Measurements from ENCODE around the gene DEFB124. TPM values are rescaled to one million over a fixed set of nuclear protein-coding genes. Genes with fewer than 3 reads are reported as not detected.

Gene DEFB124
- total and polyA plus RNA-seq, 2 of the 8 experiments (the other 6 are each of a cell fraction or from before 2014, with no cell fraction given), result not detected

DNA sequence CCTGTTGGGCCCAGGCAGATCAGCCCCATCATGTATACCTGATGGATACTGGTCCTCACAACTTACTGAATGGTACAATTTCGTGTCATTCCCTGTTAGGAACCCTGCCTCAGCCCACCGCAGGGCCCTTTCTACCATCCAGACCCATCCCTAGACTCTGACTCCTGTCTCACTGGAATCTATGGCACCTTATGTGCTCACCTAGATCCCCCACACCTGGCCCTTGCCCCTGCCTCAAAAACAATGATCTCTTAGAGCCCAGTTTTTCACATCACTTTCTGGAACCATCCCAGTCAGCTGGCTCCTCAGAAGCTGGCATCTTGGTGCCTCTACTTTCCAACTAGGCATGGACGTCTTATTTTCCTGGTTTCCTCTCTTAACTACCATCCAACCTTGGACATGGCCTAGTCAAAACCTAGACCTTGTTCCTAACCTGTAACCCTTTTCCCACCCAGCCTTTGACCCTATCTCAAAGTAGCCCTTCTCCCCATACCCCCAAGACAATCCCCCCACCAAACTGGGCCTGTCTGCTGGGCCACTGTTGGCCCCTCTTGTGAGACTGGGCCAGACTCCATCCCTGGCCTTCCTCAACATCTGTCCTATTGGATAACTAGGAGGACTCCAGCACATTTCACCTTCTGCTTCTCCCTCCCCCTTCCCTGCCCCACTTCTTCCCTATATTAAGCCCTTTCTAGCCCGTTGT is 40.3 kb upstream of the DEFB124 start:
- ChIA-PET CTCF (ENCODE audit: partially characterized antibody) (interaction anchor here (0.8 to 2.1 kb wide), 3 partner anchors 12 to 98 kb away, joined by 3 to 6 read pairs (median 5); no protein-coding TSS in a partner anchor), POLR2A (ENCODE audit: partially characterized antibody) (interaction anchor here (1.0 to 2.5 kb wide), 2 partner anchors 13 to 90 kb away, joined by 3 to 5 read pairs; partner anchors contain the start of gene ID1)
- TF ChIP-seq SP2 (IDR thresholded peaks at IDR 0.05; ENCODE audit: low read length) (no peak), EGR1 (IDR thresholded peaks at IDR 0.05; ENCODE audit: borderline replicate concordance, low read depth, low read length) (no peak), SP4 (IDR thresholded peaks at IDR 0.05; ENCODE audit: low read length) (no peak), FOSL1 (IDR thresholded peaks at IDR 0.05; ENCODE audit: insufficient read depth, low read depth, low read length) (no peak), POU5F1 (IDR thresholded peaks at IDR 0.05; ENCODE audit: low read depth, low read length) (no peak), SIX5 (IDR thresholded peaks at IDR 0.05; ENCODE audit: low read depth, low read length) (no peak), JUND (IDR thresholded peaks at IDR 0.05; ENCODE audit: low read length) (no peak), RBBP5 (IDR thresholded peaks at IDR 0.05; ENCODE audit: borderline replicate concordance, low read depth, low read length) (no peak)
- TF ChIP-seq, protein P1, sequence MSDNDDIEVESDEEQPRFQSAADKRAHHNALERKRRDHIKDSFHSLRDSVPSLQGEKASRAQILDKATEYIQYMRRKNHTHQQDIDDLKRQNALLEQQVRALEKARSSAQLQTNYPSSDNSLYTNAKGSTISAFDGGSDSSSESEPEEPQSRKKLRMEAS (IDR thresholded peaks at IDR 0.05), result no peak
- Histone ChIP-seq H3K79me1 (ENCODE audit: low read depth, low read length) (peaks cover 10% of the 10 kb centered on the region), H2BK12ac (ENCODE audit: low read depth, low read length) (no peak overlapping the region), H2BK20ac (ENCODE audit: low read length) (no peak overlapping the region), H3K79me2 (ENCODE audit: control insufficient read depth in 1 of 2, insufficient read depth in 2 of 2, low read length in 2 of 2) (peaks cover 7 to 41% of the 10 kb centered on the region in 2 experiments), H3K36me3 (ENCODE audit: control insufficient read depth in 2 of 4, insufficient read depth in 4 of 4, low read length in 3 of 4) (peaks cover 0 to 2% (median 0%) of the 10 kb centered on the region in 4 experiments; a peak in 2 of 8 replicates), H3K23ac (ENCODE audit: insufficient read length) (no peak overlapping the region), H3K4me1 (replicated peaks in 1 of 4; ENCODE audit: control insufficient read depth in 3 of 4, insufficient read depth in 4 of 4, low read length in 3 of 4) (peaks cover 0 to 15% (median 7%) of the 10 kb centered on the region in 4 experiments; a peak in 4 of 7 replicates), H3K14ac (ENCODE audit: insufficient read length) (no peak overlapping the region), H3K18ac (ENCODE audit: extremely low read depth, low read length) (no peak overlapping the region), H3K9ac (replicated peaks in 1 of 4; ENCODE audit: extremely low read depth in 1 of 4, low read depth in 3 of 4, low read length in 3 of 4) (peak overlapping the region; percentile 84 to 98 (median 92); a peak in 6 of 7 replicates), H2AK5ac (ENCODE audit: low read depth, low read length) (peak overlapping the region; percentile 88), H4K5ac (ENCODE audit: insufficient read length, low read depth, low read length) (no peak overlapping the region), H2BK120ac (replicated peaks; ENCODE audit: low read depth, low read length) (no peak overlapping the region), H3K9me3 (ENCODE audit: insufficient read depth in 2 of 2, low read depth in 1 of 2, low read length in 1 of 2) (no peaks in the 10 kb centered on the region), H3K4me3 (ENCODE audit: extremely low read depth in 1 of 4, insufficient read depth in 2 of 4, low read depth in 3 of 4, low read length in 4 of 4) (peak overlapping the region; percentile 71 to 100 (median 90)), H3K56ac (replicated peaks; ENCODE audit: insufficient read length, low read depth, low read length) (no peak overlapping the region), H3K23me2 (ENCODE audit: low read depth, low read length) (peaks cover 7% of the 10 kb centered on the region), H2BK5ac (ENCODE audit: low read depth, low read length) (peak overlapping the region; percentile 96), H2BK15ac (ENCODE audit: low read length) (no peak overlapping the region), H4K8ac (ENCODE audit: extremely low read depth, insufficient read depth, low read length) (no peak overlapping the region), H4K91ac (replicated peaks; ENCODE audit: insufficient read length, low read length) (peak overlapping the region; percentile 22), H3K27me3 (replicated peaks in 1 of 4; ENCODE audit: control insufficient read depth in 3 of 4, extremely low read depth in 1 of 4, insufficient read depth in 3 of 4, low read length in 3 of 4) (no peaks in the 10 kb centered on the region), H2AFZ (ENCODE audit: low read length) (no peak overlapping the region), H4K20me1 (replicated peaks in 1 of 2; ENCODE audit: control insufficient read depth in 1 of 2, insufficient read depth in 2 of 2, low read length in 2 of 2) (peaks cover 4 to 14% of the 10 kb centered on the region in 2 experiments), H3K27ac (ENCODE audit: low read depth, low read length) (no peak overlapping the region), H3K4ac (replicated peaks; ENCODE audit: insufficient read length, low read depth, low read length) (peak overlapping the region; percentile 14), H3K4me2 (ENCODE audit: insufficient read depth in 1 of 2, low read depth in 2 of 2, low read length in 2 of 2) (peak overlapping the region; percentile 80 to 98)
- no peak for DNase-seq (ENCODE audit: low read depth in 1 of 2, low spot score in 2 of 2)
- 53% methylated on average over 4 of the region's 4 CpGs; no CpG with 5 or more reads in 1 of the 2 experiments for WGBS, 2 experiments (ENCODE audit: extremely low coverage in 1 of 2, insufficient coverage in 1 of 2, insufficient read length in 1 of 2, insufficient replicate concordance in 2 of 2, low coverage in 1 of 2, low lambda C conversion rate in 2 of 2, missing lambda C conversion rate in 1 of 2)
- FAIRE-seq, result no peak
